Ishikawa (cell line): Measurements from ENCODE around the gene E2F3.

Source experiments
- CEBPB ChIP-seq: IDR thresholded peaks from 2 replicates; pipeline ENCODE4 v1.6.1; 2012
- CREB1 ChIP-seq: IDR thresholded peaks from 2 replicates; pipeline ENCODE4 v1.6.1; 2012; ENCODE audit warnings: low read depth
- EGR1 ChIP-seq: IDR thresholded peaks from 2 replicates; pipeline ENCODE4 v1.6.1; 2012
- EP300 ChIP-seq: IDR thresholded peaks from 2 replicates; pipeline ENCODE4 v1.6.1; 2012; ENCODE audit warnings: borderline replicate concordance
- RAD21 ChIP-seq: IDR thresholded peaks from 2 replicates; pipeline ENCODE4 v1.6.1; 2012; ENCODE audit warnings: low read depth
- TAF1 ChIP-seq: IDR thresholded peaks from 2 replicates; pipeline ENCODE4 v1.6.1; 2012; ENCODE audit warnings: low read depth, mild to moderate bottlenecking
- YY1 ChIP-seq: IDR thresholded peaks from 2 replicates; pipeline ENCODE4 v1.6.1; 2012; ENCODE audit warnings: low read depth
- TF ChIP-seq, protein P1 (sequence below): IDR thresholded peaks from 2 replicates; pipeline ENCODE4 v1.6.1; 2012; ENCODE audit warnings: low read depth, mild to moderate bottlenecking

DNA sequence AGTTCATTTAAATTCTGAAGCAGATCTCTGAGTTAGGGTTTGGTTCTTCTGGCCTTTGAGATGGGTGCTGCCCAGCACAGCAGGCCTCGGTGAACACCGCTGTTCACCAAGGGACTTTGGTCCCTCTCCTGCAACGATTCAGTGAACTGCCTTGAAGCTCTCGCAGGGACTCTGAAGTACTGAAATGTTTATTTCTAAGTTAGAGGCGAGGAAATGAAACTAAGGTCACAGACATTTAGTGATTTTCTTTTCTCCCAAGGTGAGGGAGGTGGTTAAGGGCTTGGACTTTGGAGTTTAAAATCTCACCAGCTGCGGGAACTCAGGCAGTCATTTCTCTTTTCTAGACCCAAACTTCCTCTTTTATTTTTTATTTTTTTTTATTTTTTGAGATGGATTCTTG is 26.2 kb downstream of the E2F3 start:
- no peak for TF ChIP-seq TAF1
- no peak for TF ChIP-seq RAD21
- TF ChIP-seq, protein P1, sequence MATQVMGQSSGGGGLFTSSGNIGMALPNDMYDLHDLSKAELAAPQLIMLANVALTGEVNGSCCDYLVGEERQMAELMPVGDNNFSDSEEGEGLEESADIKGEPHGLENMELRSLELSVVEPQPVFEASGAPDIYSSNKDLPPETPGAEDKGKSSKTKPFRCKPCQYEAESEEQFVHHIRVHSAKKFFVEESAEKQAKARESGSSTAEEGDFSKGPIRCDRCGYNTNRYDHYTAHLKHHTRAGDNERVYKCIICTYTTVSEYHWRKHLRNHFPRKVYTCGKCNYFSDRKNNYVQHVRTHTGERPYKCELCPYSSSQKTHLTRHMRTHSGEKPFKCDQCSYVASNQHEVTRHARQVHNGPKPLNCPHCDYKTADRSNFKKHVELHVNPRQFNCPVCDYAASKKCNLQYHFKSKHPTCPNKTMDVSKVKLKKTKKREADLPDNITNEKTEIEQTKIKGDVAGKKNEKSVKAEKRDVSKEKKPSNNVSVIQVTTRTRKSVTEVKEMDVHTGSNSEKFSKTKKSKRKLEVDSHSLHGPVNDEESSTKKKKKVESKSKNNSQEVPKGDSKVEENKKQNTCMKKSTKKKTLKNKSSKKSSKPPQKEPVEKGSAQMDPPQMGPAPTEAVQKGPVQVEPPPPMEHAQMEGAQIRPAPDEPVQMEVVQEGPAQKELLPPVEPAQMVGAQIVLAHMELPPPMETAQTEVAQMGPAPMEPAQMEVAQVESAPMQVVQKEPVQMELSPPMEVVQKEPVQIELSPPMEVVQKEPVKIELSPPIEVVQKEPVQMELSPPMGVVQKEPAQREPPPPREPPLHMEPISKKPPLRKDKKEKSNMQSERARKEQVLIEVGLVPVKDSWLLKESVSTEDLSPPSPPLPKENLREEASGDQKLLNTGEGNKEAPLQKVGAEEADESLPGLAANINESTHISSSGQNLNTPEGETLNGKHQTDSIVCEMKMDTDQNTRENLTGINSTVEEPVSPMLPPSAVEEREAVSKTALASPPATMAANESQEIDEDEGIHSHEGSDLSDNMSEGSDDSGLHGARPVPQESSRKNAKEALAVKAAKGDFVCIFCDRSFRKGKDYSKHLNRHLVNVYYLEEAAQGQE: no peak
- no peak for TF ChIP-seq YY1
- TF ChIP-seq EGR1: no peak
- TF ChIP-seq EP300: no peak
- TF ChIP-seq CEBPB: no peak
- no peak for TF ChIP-seq CREB1
